Suprapubic skin (tissue), 4 donors: ENCODE measurements around the gene TUBA3C.

Source experiments
- EP300 ChIP-seq: sonication (generic); formaldehyde crosslinking; IDR thresholded peaks from one replicate; pipeline ENCODE4 v1.6.1; 2017; ENCODE audit warnings: antibody characterized with exemption
- POLR2A ChIP-seq, 2 donors: fragments of 450-650 bp; IDR thresholded peaks; one replicate each; pipeline ENCODE4 v1.6.1; 2017; ENCODE audit warnings: antibody characterized with exemption in 2 of 2, mild to moderate bottlenecking in 2 of 2, moderate library complexity in 2 of 2
- POLR2AphosphoS5 ChIP-seq, 3 donors: sonication (generic); formaldehyde crosslinking; IDR thresholded peaks; one replicate each; pipeline ENCODE4 v1.6.1; 2017; ENCODE audit warnings: antibody characterized with exemption in 3 of 3
- TF ChIP-seq, protein P1 (sequence below), 2 donors: fragments of 200-600 bp in 1 of 2; fragments of 450-650 bp in 1 of 2; sonication (generic) in 1 of 2; IDR thresholded peaks; one replicate each; pipeline ENCODE4 v1.5.1; 2016 to 2019; ENCODE audit warnings: antibody characterized with exemption in 2 of 2, mild to moderate bottlenecking in 1 of 2, moderate library complexity in 1 of 2

DNA sequence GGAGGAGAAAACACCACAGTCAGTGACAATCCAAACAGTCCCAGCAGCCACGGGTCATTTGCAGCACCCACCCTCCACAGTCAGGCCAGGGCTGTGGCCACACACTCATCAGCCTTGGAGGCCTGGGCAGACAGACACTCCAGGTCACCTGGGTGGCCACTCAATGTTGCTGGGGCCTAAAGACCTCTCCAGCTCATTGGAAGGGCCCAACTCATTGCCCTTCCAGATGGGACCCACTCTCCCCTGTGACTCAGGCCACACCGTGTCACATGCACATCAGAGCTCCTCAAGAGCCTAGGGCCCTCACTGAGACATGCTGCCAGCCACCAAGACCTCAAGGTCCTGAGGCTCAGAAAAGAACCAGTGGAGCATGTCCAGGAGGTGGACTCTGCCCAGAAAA lies 22.4 kb downstream of the TUBA3C start:
- TF ChIP-seq, protein P1, sequence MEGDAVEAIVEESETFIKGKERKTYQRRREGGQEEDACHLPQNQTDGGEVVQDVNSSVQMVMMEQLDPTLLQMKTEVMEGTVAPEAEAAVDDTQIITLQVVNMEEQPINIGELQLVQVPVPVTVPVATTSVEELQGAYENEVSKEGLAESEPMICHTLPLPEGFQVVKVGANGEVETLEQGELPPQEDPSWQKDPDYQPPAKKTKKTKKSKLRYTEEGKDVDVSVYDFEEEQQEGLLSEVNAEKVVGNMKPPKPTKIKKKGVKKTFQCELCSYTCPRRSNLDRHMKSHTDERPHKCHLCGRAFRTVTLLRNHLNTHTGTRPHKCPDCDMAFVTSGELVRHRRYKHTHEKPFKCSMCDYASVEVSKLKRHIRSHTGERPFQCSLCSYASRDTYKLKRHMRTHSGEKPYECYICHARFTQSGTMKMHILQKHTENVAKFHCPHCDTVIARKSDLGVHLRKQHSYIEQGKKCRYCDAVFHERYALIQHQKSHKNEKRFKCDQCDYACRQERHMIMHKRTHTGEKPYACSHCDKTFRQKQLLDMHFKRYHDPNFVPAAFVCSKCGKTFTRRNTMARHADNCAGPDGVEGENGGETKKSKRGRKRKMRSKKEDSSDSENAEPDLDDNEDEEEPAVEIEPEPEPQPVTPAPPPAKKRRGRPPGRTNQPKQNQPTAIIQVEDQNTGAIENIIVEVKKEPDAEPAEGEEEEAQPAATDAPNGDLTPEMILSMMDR (IDR thresholded peaks at IDR 0.05) = no peak
- TF ChIP-seq POLR2A (IDR thresholded peaks at IDR 0.05) (no peak), POLR2AphosphoS5 (IDR thresholded peaks at IDR 0.05) (no peak), EP300 (no peak)
